ENCODE results near the gene PSG2.
"Not testable (repeated sequence)": the region's sequence is repeated elsewhere in the genome, so short reads cannot be mapped to it uniquely, and the experiment has no call there.

The PSG2 gene

GRCh38 chr19:43082601-43083000 is at the start of gene PSG2:
Gene PSG2 (minus strand): TSS chr19:43082701. CDS start chr19:43082569, 132 bp downstream.
- not testable (repeated sequence) for DNase-seq

- not testable (repeated sequence) for DNase-seq
Measured at GRCh38 chr19:43131281-43131842, 48.9 kb upstream of the PSG2 start.

DNA sequence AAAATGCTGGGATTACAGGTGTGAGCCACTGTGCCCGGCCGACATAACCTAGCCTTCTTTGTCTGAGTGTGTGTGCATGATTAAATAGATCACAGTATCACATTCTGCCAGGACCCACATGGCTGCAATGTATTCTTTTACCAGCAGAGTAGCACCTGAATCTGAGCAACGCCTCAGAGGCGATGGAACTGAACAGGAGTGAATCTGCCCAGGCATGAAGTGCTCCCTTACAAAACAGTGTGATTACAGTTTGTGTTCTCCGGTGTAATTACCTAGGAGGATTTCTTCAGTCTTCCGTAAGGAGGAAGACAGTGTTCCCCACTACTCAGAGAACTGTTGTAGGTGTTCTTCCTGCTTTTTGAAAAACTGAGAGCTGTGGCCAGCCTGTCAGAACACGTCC is 46.7 kb upstream of the PSG2 start:
- not testable (repeated sequence) for DNase-seq

GRCh38 chr19:43127336-43127735 is 44.8 kb upstream of the PSG2 start:
- not testable (repeated sequence) for DNase-seq

- DNase-seq = no peak
Measured at GRCh38 chr19:43126720-43127119, 44.2 kb upstream of the PSG2 start.

GRCh38 chr19:43124360-43124759 is 41.9 kb upstream of the PSG2 start:
- no peak for DNase-seq

- DNase-seq = not testable (repeated sequence)
Measured at GRCh38 chr19:43120433-43121026, 38.0 kb upstream of the PSG2 start.

GRCh38 chr19:43119526-43119925 is 37.0 kb upstream of the PSG2 start:
- DNase-seq = not testable (repeated sequence)

DNA sequence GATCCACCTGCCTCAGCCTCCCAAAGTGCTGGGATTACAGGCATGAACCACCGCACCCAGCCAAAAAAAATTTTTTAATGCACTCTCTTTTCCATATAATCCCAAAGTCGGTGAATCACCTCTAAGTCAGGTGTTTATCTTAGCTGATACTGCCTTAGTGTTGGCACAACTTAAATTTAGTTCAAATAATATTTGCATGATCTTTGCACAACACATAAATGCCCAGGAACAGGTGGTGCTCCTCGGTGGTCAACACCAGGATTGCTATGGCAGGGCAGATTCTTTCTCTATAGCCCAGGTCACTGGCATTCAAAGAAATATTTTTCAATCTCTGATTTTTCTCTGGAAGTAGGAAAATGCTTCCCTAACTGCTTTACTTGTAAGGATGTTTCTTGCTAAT is 33.9 kb upstream of the PSG2 start:
- not testable (repeated sequence) for DNase-seq

DNA sequence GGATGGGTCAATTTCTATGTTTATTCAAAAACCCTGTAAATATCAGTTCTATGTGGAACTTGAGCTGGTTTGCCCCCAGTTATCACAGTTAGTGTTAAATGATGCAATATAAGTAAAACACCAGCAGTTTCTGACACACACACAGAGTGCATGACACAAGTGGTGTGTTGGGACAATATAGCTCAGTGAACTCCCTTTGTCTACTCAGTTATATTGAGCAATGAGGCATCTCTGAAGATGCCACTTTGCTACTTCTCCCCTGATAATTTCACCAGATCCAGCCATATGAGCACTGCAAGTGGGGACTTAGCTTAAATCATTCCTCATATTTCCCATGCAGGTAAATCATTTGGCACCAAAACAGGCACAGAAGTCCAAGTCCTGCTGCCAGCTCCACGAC is 33.0 kb upstream of the PSG2 start:
- not testable (repeated sequence) for DNase-seq

GRCh38 chr19:43115064-43115463 is 32.6 kb upstream of the PSG2 start:
- not testable (repeated sequence) for DNase-seq

DNA sequence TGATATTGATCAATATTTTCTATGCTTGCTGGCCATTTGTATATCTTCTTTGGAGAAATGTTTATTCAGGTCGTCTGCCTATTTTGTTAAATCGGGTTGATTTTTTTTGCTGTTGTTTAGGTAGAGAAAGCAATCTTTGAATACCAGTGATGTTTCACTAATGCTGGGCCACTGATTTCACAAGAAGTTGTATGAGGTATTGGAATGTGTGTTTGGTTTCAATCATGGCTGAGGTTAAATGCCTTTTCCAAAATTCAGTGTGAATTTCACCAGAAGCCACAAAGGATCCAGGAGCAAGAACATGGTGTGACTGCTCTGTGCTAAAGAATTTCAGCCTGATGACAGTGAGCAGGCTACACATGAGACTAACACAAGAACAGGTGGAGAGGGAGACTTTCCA is 32.1 kb upstream of the PSG2 start:
- DNase-seq = not testable (repeated sequence)

DNA sequence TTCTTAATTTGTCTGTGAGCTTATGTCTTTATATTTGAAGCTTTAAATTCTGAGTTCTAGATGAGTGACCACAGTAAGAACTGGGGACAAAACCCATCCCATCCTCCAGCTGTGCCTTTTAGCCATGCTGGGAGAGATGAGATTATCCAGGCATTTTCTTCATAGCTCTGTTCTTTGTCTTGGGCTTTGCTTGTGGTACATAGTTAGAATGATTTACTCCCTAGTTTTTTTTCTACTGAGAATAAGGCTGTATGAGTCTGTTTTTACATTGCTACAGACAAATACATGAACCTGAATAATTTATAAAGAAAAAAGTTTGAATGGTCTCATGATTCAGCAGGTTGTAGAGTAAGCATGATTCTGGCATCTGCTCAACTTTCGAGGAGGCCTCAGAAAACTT is 24.9 kb upstream of the PSG2 start:
- DNase-seq = not testable (repeated sequence)

GRCh38 chr19:43105496-43105895 is 23.0 kb upstream of the PSG2 start:
- DNase-seq = no peak

- not testable (repeated sequence) for DNase-seq
Measured at GRCh38 chr19:43104215-43104850, 21.8 kb upstream of the PSG2 start.

DNA sequence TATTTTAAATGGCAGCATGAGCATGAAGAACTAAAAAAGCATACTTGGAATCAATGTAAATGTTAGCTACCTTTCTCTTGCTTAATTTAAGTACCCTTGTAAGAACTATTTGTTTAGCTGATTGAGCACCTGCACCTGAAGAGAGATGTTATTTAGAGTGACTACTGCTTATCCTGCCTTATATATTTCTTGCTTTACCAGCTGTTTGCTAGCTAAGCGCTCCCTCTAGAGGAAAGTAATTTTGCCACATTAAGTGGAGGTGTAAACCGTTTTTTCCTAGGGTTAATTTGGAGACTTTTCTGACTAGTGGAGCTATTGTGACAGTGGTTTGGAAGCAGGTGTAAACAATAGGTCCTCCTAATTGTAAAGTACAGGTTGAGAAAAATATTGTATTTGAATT is 19.4 kb upstream of the PSG2 start:
- no peak for DNase-seq

GRCh38 chr19:43098416-43098815 is 15.9 kb upstream of the PSG2 start:
- DNase-seq = not testable (repeated sequence)

DNA sequence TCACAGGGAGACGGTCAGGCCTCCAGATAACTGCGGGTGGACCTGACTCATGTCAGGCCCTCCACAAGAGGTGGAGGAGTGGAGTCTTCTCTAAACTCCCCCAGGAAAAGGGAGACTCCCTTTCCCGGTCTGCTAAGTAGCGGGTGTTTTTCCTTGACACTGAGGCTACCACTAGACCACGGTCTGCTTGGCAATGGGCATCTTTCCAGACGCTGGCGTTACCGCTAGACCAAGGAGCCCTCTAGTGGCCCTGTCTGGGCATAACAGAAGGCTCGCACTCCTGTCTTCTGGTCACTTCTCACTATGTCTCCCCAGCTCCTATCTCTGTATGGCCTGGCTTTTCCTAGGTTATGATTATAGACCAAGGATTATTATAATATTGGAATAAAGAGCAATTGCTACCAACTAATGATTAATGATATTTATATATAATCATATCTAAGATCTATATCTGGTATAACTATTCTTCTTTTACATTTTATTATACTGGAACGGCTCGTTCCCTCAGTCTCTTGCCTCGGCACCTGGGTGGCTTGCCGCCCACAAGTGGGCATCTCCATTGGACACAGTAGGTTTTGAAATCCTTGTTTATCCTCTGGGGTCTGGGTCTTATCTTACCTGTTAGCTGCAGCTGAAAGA is 5.3 kb upstream of the PSG2 start:
- peak in 1 of 2 donors; percentile 11 for DNase-seq

DNA sequence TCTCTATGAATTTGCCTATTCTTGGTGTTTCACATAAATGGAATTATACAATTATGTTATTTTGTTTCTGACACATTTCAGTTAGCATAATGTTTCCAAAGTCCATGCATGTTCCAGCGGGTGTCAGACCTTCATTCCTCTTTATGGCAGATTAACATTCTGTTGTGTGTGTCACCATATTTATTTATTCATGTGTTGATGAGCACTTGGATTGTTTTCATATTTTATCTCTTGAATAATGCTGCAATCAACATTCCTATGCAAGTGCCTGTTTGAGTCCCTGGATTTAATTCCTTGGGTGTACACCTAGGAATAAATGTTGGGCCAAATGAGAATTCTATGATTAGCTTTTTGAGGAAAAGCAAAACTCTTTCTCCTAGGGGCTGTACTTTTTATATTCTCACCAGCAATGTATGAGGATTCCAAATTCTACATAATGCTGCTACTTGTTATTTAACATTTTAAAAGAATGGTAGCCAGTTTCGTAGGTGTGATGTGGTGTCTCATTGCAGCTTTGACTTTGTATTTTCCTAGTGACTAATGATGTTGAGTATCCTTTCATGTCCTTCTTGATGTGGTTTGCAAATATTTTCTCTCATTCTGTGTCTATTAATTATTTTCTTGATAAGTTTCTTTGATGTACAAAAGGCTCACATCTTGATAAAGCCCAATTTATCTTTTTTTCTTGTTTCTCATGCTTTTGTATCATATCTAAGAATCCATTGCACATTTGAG is 3.5 kb upstream of the PSG2 start:
- DNase-seq = not testable (repeated sequence)

GRCh38 chr19:43084196-43084832 is 1.8 kb upstream of the PSG2 start:
- not testable (repeated sequence) for DNase-seq

DNA sequence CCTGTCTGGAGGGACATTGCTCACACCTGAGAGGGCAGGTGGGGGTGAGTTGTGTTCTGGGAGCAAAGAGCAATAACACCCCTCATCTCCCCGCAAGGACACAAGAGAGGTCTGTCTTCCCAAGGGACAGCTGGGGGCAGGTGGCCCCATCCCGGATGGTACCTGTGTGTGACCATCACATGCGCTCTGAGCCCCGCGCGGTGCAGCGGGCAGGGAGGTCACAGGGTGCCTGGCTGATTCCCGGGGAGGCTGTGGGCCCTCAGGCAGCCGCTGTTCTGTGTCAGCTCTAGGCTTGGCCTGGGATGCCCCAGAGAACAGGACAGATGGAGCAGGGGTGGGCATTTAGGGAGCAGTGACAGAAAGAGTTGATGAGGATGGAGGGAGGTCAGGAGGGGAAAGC is 1.2 kb upstream of the PSG2 start:
- not testable (repeated sequence) for DNase-seq

DNA sequence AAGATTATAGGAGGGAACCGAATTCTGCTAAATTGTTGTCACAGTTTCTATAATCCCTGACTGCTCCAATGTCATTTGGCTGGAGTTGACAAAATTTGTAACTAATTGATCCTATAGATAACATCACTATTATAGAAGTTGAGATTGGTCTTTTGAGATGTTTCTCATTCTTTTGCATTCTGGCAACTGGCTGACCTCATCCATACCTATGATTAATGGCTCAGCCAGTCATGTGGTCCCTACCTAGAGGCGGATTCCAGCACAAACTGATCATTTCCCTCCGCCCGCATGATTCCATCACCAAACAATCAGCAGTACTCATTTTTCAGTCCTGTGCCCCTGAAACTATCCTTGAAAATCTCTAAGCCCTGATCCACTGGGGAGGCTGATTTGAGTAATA is 4.2 kb downstream of the PSG2 start:
- no peak for DNase-seq

GRCh38 chr19:43077881-43078280 is 4.6 kb downstream of the PSG2 start:
- DNase-seq = not testable (repeated sequence)
